Mucosa of rectum (tissue), 2 donors: Measurements from ENCODE around the gene PHRF1.

ENCODE experiments used
- H3K27ac ChIP-seq, 2 donors: one replicate each; pipeline ENCODE4 v1.7.0; 2013; ENCODE audit warnings: inconsistent platforms in 2 of 2, low read depth in 2 of 2, low read length in 2 of 2
- H3K27me3 ChIP-seq, 2 donors: one replicate each; pipeline ENCODE4 v1.7.0; 2013; ENCODE audit warnings: low read length in 2 of 2; ENCODE audit not compliant: control insufficient read depth in 2 of 2, insufficient read depth in 2 of 2
- H3K36me3 ChIP-seq, 2 donors: one replicate each; pipeline ENCODE4 v1.7.0; 2013; ENCODE audit warnings: low read length in 2 of 2; ENCODE audit not compliant: control insufficient read depth in 2 of 2, insufficient read depth in 2 of 2
- H3K4me1 ChIP-seq, 2 donors: one replicate each; pipeline ENCODE4 v1.7.0; 2013; ENCODE audit warnings: low read length in 2 of 2, mild to moderate bottlenecking in 1 of 2; ENCODE audit not compliant: control insufficient read depth in 2 of 2, insufficient read depth in 2 of 2
- H3K4me3 ChIP-seq, 2 donors: one replicate each; pipeline ENCODE4 v1.7.0; 2013; ENCODE audit warnings: low read length in 2 of 2
- H3K9ac ChIP-seq, 2 donors: one replicate each; pipeline ENCODE4 v1.7.0; 2013; ENCODE audit warnings: low read length in 2 of 2, low read depth in 1 of 2, mild to moderate bottlenecking in 1 of 2
- H3K9me3 ChIP-seq, 2 donors: one replicate each; pipeline ENCODE4 v1.7.0; 2013; ENCODE audit warnings: low read length in 2 of 2; ENCODE audit not compliant: control insufficient read depth in 2 of 2
- donor health status: healthy.
- donor health status: Normal muscosa, but diverticular disease.

The PHRF1 gene

GRCh38 chr11:575996-576768, at the start of gene PHRF1:
TSS of gene PHRF1 (plus strand) at chr11:576470. CDS start at chr11:581513, 5,043 bp downstream.
- Histone ChIP-seq H3K27me3 (peaks cover 0 to 3% of the 10 kb centered on the region in 2 donors), H3K4me1 (peaks cover 20 to 29% of the 10 kb centered on the region in 2 donors), H3K9ac (peak within 1 kb of the TSS; percentile 86 to 96), H3K27ac (peak within 1 kb of the TSS; percentile 90), H3K9me3 (no peaks in the 10 kb centered on the region), H3K36me3 (no peaks in the 10 kb centered on the region), H3K4me3 (peak within 1 kb of the TSS; percentile 93 to 97)

DNA sequence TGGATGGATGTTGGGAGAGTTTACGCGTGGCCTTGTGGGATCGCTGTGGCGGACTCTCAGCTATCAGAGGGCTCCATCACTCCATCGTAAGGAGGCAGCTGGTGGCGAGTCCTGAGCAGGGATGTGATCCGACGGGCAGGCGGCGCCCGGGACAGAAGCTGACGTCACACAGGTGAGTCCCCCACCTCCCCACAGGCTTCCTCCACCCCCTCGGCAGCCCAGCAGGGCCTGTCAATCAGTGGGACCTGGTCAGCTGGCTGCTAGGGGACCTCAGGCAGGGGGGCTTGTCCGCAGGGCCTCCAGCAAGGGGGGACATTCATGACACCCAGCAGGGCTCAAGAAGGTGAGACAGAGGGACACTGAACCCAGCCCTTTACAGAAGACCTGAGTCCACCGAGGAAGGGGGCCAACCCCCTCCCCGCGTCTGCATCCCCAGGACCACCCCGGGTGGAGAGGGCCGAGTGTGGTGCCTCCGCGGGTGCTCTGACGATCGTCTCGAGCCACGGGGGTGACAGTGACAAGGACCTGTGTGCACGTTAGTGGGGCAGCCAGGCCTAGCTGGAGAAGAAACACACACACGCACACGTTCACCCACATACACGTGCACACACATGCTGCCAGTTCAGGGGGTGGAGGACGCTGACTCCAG, 48.0 kb upstream of the PHRF1 start:
- Histone ChIP-seq H3K9ac (no peak overlapping the region), H3K9me3 (no peaks in the 10 kb centered on the region), H3K36me3 (peaks cover 8 to 14% of the 10 kb centered on the region in 2 donors), H3K4me3 (no peak overlapping the region), H3K4me1 (peaks cover 0 to under 1% of the 10 kb centered on the region in 2 donors), H3K27me3 (no peaks in the 10 kb centered on the region), H3K27ac (no peak overlapping the region)

DNA sequence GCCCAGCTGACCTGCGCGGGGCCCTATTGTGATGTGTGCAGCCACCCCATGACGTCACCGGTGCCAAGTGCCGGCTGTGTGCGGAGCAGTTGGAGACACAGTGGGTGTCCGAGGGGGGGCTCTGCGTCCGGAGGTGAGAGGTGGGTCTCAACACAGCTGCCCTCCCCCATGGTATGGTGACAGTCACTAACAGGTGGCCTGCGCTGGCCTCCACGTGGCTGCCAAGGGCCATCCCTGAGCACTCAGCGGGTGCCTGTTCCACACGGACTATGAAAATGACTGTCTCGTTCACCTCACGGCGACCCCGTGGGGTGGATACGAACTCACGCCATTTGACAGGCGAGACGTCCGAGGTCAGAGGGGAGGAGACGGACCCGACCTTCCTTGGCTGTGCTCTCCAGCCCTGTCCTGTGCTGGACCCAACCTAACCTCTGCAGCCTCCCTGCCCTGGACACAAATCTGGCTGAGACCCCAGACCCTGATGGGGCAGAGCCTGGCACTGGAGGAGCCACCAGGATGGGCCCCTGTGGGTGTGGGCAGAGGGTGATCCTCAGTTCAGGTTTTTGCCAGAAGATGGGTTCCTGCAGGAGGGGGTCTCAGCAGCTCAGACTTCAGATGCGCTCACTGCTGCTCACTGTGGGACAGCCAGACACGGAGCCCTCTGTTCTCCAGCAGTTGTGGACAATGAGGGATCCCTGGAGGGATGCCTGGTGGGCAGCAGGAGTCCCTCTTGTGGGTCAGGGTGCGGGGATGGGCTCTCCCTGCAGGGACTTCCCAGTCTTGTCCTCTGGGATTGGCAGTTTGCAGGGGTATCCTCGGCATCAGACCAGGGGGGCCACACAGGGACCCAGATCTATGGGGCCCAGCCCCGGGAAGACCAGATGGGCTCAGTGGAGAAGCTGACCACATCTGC, 47.2 kb upstream of the PHRF1 start:
- H3K27me3 ChIP-seq, result no peaks in the 10 kb centered on the region
- no peak overlapping the region for H3K27ac ChIP-seq
- no peaks in the 10 kb centered on the region for H3K9me3 ChIP-seq
- H3K9ac ChIP-seq, result no peak overlapping the region
- H3K4me3 ChIP-seq, result no peak overlapping the region
- peaks cover 7 to 8% of the 10 kb centered on the region in 2 donors for H3K4me1 ChIP-seq
- peaks cover 11 to 14% of the 10 kb centered on the region in 2 donors for H3K36me3 ChIP-seq

GRCh38 chr11:529728-530411, 46.4 kb upstream of the PHRF1 start:
- Histone ChIP-seq H3K27ac (no peak overlapping the region), H3K27me3 (no peaks in the 10 kb centered on the region), H3K9ac (no peak overlapping the region), H3K4me1 (peaks cover 10 to 13% of the 10 kb centered on the region in 2 donors), H3K9me3 (no peaks in the 10 kb centered on the region), H3K4me3 (no peak overlapping the region), H3K36me3 (peaks cover 11 to 14% of the 10 kb centered on the region in 2 donors)

DNA sequence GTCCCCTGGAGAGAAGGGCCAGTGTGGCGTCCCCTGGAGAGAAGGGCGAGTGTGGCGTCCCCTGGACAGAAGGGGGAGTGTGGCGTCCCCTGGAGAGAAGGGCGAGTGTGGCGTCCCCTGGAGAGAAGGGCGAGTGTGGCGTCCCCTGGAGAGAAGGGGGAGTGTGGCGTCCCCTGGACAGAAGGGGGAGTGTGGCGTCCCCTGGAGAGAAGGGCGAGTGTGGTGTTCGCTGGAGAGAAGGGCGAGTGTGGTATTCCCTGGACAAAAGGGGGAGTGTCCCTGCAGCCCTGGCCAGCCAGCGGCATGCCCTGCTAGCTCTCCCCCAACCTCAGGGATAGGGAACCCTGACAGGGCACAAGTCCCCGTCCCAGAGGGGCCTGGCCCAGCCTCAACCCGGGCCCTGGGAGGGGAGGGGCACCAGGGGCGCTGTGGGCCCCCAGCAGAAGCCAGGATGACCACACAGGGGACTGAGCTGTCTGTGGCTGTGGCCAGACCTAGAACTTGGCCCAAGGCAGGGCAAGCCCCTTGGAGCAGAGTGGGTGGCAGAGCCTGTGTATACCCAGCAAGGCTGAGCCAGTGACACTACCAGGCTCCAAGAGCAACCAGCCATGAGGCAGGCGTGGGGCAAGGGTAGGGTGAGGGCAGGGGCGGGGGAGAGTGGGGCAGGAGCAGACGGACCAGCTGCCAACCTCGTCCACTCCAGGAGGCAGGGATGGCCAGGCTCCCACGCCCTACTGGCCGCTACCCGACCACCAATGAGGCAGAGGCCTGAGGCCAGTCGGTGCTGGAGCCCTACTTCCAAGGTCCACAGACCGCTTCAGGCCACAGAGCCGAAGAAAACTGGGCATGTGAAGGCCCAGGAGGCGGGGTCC, 45.1 kb upstream of the PHRF1 start:
- Histone ChIP-seq H3K4me3 (no peak overlapping the region), H3K27me3 (no peaks in the 10 kb centered on the region), H3K9ac (no peak overlapping the region), H3K9me3 (no peaks in the 10 kb centered on the region), H3K36me3 (peaks cover 11 to 14% of the 10 kb centered on the region in 2 donors), H3K4me1 (peaks cover 13% of the 10 kb centered on the region in 2 donors), H3K27ac (no peak overlapping the region)

DNA sequence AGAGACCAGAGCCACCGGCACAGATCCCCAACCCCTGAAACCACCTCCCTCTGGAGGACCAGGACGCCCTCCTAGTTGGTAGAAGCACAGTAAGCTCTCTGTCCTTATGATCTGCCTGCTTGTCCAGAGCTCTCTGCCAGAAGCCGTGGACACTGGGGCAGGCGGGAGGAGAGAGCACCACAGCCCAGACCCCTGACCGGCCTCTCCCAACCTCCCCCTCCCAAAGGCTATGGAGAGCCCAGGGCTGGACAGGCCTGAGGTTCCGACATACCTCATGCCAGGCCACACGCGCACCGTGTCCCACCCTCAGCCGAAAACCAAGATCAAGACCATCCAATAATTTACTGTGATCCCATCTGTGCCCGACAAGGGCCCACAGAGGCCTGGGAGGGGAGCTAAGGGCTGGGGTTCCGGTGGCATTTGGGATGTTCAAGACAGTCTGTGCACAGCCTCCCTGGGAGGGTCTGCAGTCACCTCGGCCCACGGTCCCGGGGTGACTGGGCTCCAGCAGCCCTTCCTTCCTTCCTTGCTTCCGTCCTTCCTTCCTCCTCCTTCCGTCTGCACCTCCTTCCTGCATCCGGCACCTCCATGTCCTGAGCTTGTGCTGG, 44.2 kb upstream of the PHRF1 start:
- Histone ChIP-seq H3K36me3 (peaks cover 11 to 14% of the 10 kb centered on the region in 2 donors), H3K4me1 (peaks cover 13 to 14% of the 10 kb centered on the region in 2 donors), H3K27me3 (no peaks in the 10 kb centered on the region), H3K9me3 (no peaks in the 10 kb centered on the region), H3K27ac (no peak overlapping the region), H3K9ac (no peak overlapping the region), H3K4me3 (no peak overlapping the region)

DNA sequence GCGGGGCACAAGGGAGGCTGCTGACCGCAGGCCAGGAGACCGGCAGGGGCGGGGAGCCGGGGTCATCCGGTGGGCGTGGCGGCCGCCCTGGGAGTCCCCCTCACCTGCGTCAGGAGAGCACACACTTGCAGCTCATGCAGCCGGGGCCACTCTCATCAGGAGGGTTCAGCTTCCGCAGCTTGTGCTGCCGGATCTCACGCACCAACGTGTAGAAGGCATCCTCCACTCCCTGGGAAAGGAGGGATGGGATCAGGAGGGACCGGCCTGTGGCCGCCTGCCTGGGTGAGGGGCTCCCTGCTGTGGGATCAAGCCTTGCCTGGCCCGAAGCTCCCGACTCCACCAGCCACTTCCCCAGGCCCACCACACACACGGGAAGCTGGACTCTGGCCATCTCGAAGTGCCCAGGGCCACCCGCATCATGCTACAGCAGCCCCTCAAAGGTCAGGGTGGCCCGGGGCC, 43.7 kb upstream of the PHRF1 start:
- Histone ChIP-seq H3K4me3 (no peak overlapping the region), H3K27me3 (no peaks in the 10 kb centered on the region), H3K27ac (no peak overlapping the region), H3K36me3 (peaks cover 11 to 14% of the 10 kb centered on the region in 2 donors), H3K9me3 (no peaks in the 10 kb centered on the region), H3K4me1 (peaks cover 14 to 16% of the 10 kb centered on the region in 2 donors), H3K9ac (no peak overlapping the region)

DNA sequence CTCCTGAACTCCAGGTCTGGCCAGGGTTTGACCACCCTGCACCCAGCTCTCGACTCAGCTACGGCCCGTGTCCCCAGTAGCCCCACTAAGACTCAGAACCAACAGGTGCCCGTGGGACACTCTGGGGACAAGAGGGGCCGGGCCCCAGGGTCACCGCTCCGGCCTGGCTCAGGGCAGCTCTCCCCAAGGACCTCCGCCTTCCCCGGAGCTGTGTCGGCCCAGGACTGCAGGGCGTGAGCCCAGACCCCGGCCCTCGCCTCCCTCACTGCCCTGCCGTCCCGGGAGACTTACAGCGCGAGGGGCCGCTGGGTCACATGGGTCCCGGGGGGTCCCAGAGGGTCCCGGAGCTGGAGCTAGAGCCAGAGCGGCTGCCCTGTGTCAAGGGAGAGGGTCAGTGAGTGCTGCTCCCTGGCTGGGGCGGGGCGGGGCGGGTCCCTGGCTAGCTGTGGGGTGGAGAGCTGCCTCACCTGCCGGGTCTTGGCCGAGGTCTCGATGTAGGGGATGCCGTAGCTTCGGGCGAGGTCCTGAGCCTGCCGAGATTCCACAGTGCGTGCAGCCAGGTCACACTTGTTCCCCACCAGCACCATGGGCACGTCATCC, 43.2 kb upstream of the PHRF1 start:
- Histone ChIP-seq H3K4me3 (no peak overlapping the region), H3K27ac (no peak overlapping the region), H3K9me3 (no peaks in the 10 kb centered on the region), H3K9ac (no peak overlapping the region), H3K36me3 (peaks cover 11 to 14% of the 10 kb centered on the region in 2 donors), H3K4me1 (peaks cover 19 to 21% of the 10 kb centered on the region in 2 donors), H3K27me3 (no peaks in the 10 kb centered on the region)
